DOHH2 (cell line): ENCODE data around the gene PTGFRN.

Experiments used
- H3F3A ChIP-seq: fragments of 200-600 bp; sonication (generic), shearing (Covaris generic); 2 replicates; pipeline ENCODE4 v1.6.0; 2016; ENCODE audit warnings: antibody characterized with exemption, mild to moderate bottlenecking; ENCODE audit not compliant: control insufficient read depth, insufficient read depth
- H3K27ac ChIP-seq: fragments of 200-600 bp; sonication (generic); 2 replicates; pipeline ENCODE4 v1.5.1; 2014; ENCODE audit warnings: low read depth, mild to moderate bottlenecking, low read length, moderate library complexity
- H3K27me3 ChIP-seq: fragments of 200-600 bp; sonication (generic); 2 replicates; pipeline ENCODE4 v1.6.1; 2014; ENCODE audit warnings: mild to moderate bottlenecking, low read length, mixed read lengths; ENCODE audit not compliant: control insufficient read depth
- H3K36me3 ChIP-seq: fragments of 200-600 bp; sonication (generic); 2 replicates; pipeline ENCODE4 v1.6.1; 2014; ENCODE audit warnings: mild to moderate bottlenecking, low read length, moderate library complexity, mixed read lengths; ENCODE audit not compliant: control insufficient read depth
- H3K4me1 ChIP-seq: fragments of 200-600 bp; sonication (generic); 2 replicates; pipeline ENCODE4 v1.6.1; 2014; ENCODE audit warnings: mild to moderate bottlenecking, low read length, mixed read lengths; ENCODE audit not compliant: control insufficient read depth
- H3K4me2 ChIP-seq: fragments of 200-600 bp; sonication (generic); 2 replicates; pipeline ENCODE4 v1.6.0; 2014; ENCODE audit warnings: mild to moderate bottlenecking, low read length, moderate library complexity
- H3K4me3 ChIP-seq: fragments of 200-600 bp; sonication (generic); 2 replicates; pipeline ENCODE4 v1.5.1; 2014; ENCODE audit warnings: mild to moderate bottlenecking, low read length, mixed read lengths
- H3K79me2 ChIP-seq: fragments of 200-600 bp; sonication (generic); 2 replicates; pipeline ENCODE4 v1.6.1; 2014; ENCODE audit warnings: mild to moderate bottlenecking, low read length, mixed read lengths; ENCODE audit not compliant: control insufficient read depth
- H3K9me2 ChIP-seq: fragments of 200-600 bp; sonication (generic); replicated peaks from 2 replicates; pipeline ENCODE4 v1.6.1; 2014; ENCODE audit warnings: mild to moderate bottlenecking, low read length, mixed read lengths; ENCODE audit not compliant: control insufficient read depth
- H3K9me3 ChIP-seq: fragments of 200-600 bp; sonication (generic); 2 replicates; pipeline ENCODE4 v1.6.1; 2014; ENCODE audit warnings: antibody characterized with exemption, low read length, mixed read lengths; ENCODE audit not compliant: control insufficient read depth, insufficient read depth
- H4K20me1 ChIP-seq: fragments of 200-600 bp; sonication (generic); 2 replicates; pipeline ENCODE4 v1.6.0; 2014; ENCODE audit warnings: low read depth, mild to moderate bottlenecking, antibody characterized with exemption, low read length, moderate library complexity; ENCODE audit not compliant: control insufficient read depth, insufficient read depth
- EZH2phosphoT487 ChIP-seq: fragments of 200-600 bp; sonication (generic); IDR thresholded peaks from 2 replicates; pipeline ENCODE4 v1.6.1; 2017; ENCODE audit warnings: borderline replicate concordance, mild to moderate bottlenecking, antibody characterized with exemption, low read length, moderate library complexity, mixed read lengths
- TF ChIP-seq, protein P1 (sequence below): fragments of 200-600 bp; sonication (generic); IDR thresholded peaks from one replicate; pipeline ENCODE4 v1.5.1; 2014; ENCODE audit warnings: antibody characterized with exemption, mild to moderate bottlenecking, low read depth, low read length; ENCODE audit not compliant: poor library complexity, severe bottlenecking

The PTGFRN gene

DNA sequence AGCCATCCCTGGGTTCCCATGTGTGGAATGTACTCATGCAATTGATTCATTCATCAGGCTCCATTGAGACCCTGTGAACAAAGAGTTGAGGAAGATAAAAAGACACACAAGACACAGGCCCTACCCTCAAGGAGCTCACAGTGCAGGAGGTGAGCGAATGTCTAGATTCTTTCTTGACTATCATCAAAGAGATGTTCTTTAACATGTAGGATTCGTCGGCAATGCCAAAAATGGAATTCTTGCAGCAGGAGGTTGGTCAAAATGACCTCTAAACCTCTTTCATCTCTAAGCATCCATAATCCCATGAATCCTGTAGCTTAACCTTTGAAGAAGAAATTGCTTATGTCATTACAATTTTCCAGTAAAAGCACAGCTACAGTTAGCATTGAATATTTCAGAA, 122.5 kb downstream of the PTGFRN start:
- H4K20me1 ChIP-seq, result no peaks in the 10 kb centered on the region
- H3K9me3 ChIP-seq, result no peaks in the 10 kb centered on the region
- no peak overlapping the region for H3K4me3 ChIP-seq
- H3F3A ChIP-seq, result no peaks in the 10 kb centered on the region
- H3K79me2 ChIP-seq, result no peaks in the 10 kb centered on the region
- TF ChIP-seq, protein P1, sequence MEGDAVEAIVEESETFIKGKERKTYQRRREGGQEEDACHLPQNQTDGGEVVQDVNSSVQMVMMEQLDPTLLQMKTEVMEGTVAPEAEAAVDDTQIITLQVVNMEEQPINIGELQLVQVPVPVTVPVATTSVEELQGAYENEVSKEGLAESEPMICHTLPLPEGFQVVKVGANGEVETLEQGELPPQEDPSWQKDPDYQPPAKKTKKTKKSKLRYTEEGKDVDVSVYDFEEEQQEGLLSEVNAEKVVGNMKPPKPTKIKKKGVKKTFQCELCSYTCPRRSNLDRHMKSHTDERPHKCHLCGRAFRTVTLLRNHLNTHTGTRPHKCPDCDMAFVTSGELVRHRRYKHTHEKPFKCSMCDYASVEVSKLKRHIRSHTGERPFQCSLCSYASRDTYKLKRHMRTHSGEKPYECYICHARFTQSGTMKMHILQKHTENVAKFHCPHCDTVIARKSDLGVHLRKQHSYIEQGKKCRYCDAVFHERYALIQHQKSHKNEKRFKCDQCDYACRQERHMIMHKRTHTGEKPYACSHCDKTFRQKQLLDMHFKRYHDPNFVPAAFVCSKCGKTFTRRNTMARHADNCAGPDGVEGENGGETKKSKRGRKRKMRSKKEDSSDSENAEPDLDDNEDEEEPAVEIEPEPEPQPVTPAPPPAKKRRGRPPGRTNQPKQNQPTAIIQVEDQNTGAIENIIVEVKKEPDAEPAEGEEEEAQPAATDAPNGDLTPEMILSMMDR, result no peak
- no peak for TF ChIP-seq EZH2phosphoT487
- no peaks in the 10 kb centered on the region; the same call in 1 of the 2 replicates for H3K27me3 ChIP-seq
- H3K4me1 ChIP-seq, result no peaks in the 10 kb centered on the region
- H3K4me2 ChIP-seq, result no peak overlapping the region
- H3K36me3 ChIP-seq, result no peaks in the 10 kb centered on the region
- no peaks in the 10 kb centered on the region for H3K9me2 ChIP-seq
- H3K27ac ChIP-seq, result no peak overlapping the region

DNA sequence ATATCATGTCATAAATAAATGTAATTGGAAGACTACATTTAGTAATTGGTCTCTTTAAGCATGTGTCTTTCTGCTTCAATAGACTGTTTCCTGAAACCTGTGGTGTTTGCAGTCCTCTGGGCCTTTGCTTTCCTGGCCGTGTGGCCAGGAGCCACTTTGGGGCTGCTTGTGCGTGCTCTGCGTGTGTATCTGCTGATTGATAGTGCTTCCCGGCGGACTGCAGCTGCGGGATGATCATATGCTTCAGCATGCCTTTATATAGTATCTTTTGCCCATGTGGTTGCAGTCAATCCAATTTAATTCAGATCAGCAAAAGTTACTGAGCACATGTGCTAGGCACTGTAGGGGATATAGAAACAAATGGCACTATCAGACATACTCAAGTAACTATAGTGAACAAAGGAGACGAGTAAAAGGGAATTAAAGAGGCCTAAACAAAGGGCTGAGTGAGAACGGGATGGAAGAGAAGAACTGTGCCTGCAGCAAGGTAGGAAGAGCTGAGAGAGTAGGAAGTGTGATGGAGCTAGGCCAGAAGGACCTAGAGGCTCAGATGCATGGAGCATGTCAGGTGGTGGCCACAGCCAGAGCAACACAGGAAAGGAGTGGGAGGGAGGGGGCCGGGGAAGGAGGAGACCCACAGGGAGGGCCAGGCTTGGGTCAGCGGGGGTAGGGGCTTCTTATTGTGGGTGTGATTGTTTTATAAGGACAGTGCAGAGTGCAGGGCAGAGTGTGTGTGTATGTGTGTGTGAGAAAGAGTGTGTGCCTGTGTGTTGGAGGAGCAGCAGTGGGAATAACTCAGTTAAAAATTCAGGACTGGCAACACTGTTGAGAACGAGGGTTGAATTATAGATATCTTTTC, 123.2 kb downstream of the PTGFRN start:
- H3K4me2 ChIP-seq, result no peak overlapping the region

DNA sequence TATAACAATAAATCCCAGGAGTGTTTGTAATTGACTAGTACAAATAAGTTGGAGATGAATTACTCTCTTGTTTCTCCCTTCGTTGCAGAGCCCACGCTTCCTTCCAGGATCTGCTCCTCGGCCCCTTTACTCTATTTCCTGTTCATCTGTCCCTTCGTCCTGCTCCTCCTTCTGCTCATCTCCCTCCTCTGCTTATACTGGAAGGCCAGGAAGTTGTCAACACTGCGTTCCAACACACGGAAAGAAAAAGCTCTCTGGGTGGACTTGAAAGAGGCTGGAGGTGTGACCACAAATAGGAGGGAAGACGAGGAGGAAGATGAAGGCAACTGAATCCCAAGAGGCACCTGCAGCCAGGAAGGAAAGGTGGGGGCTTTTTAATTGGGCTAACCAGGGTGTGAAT, 124.1 kb downstream of the PTGFRN start:
- Histone ChIP-seq H3K9me2 (no peaks in the 10 kb centered on the region), H3F3A (no peaks in the 10 kb centered on the region), H3K4me3 (no peak overlapping the region), H3K27ac (no peak overlapping the region), H3K4me1 (no peaks in the 10 kb centered on the region), H3K27me3 (no peaks in the 10 kb centered on the region), H3K9me3 (no peaks in the 10 kb centered on the region), H3K4me2 (no peak overlapping the region), H3K79me2 (no peaks in the 10 kb centered on the region), H4K20me1 (no peaks in the 10 kb centered on the region), H3K36me3 (no peaks in the 10 kb centered on the region)
- TF ChIP-seq, protein P1, result no peak
- no peak for TF ChIP-seq EZH2phosphoT487

More for the DNA sequence above, 123.2 kb downstream of the PTGFRN start:
- no peak for TF ChIP-seq EZH2phosphoT487
- TF ChIP-seq, protein P1, result no peak
- Histone ChIP-seq H3K27me3 (no peaks in the 10 kb centered on the region; the same call in 1 of the 2 replicates), H3K4me1 (no peaks in the 10 kb centered on the region), H4K20me1 (no peaks in the 10 kb centered on the region), H3K9me3 (no peaks in the 10 kb centered on the region), H3K4me3 (no peak overlapping the region), H3F3A (no peaks in the 10 kb centered on the region), H3K79me2 (no peaks in the 10 kb centered on the region), H3K9me2 (no peaks in the 10 kb centered on the region), H3K36me3 (no peaks in the 10 kb centered on the region), H3K27ac (no peak overlapping the region)
